MM.1S (cell line): ENCODE results near the gene MTCH1.
A peak's percentile ranks its signal among the peaks of the same experiment; 100 is the strongest.

Experiments used
- DNase-seq: peaks from one replicate; pipeline ENCODE4 v3.0.0-alpha.2; 2015
- H2AFZ ChIP-seq: fragments of 300-600 bp; sonication (generic); 2 replicates; pipeline ENCODE4 v1.6.0; 2016; ENCODE audit warnings: antibody characterized with exemption, low read length
- H3F3A ChIP-seq: fragments of 300-600 bp; sonication (generic); 2 replicates; pipeline ENCODE4 v1.6.1; 2016; ENCODE audit warnings: mild to moderate bottlenecking, antibody characterized with exemption, low read length, moderate library complexity, mixed read lengths; ENCODE audit not compliant: insufficient read depth
- H3K27ac ChIP-seq: fragments of 300-600 bp; sonication (generic); 2 replicates; pipeline ENCODE4 v1.5.1; 2016; ENCODE audit warnings: mild to moderate bottlenecking, low read length
- H3K27me3 ChIP-seq: fragments of 300-600 bp; sonication (generic); replicated peaks from 2 replicates; pipeline ENCODE4 v1.6.0; 2016; ENCODE audit warnings: low read length; ENCODE audit not compliant: insufficient read depth
- H3K36me3 ChIP-seq: fragments of 300-600 bp; sonication (generic); replicated peaks from 2 replicates; pipeline ENCODE4 v1.6.1; 2016; ENCODE audit warnings: mild to moderate bottlenecking, low read length, mixed read lengths; ENCODE audit not compliant: insufficient read depth
- H3K4me1 ChIP-seq: fragments of 300-600 bp; sonication (generic); 2 replicates; pipeline ENCODE4 v1.6.1; 2016; ENCODE audit warnings: low read length, mixed read lengths
- H3K4me2 ChIP-seq: fragments of 300-600 bp; sonication (generic); 2 replicates; pipeline ENCODE4 v1.6.0; 2016; ENCODE audit warnings: low read depth, low read length
- H3K4me3 ChIP-seq: fragments of 300-600 bp; sonication (generic); 2 replicates; pipeline ENCODE4 v1.5.1; 2016; ENCODE audit warnings: low read length, mixed read lengths
- H3K79me2 ChIP-seq: fragments of 300-600 bp; sonication (generic); 2 replicates; pipeline ENCODE4 v1.6.1; 2016; ENCODE audit warnings: mixed run types, low read length, mixed read lengths
- H3K9ac ChIP-seq: fragments of 300-600 bp; sonication (generic); 2 replicates; pipeline ENCODE4 v1.6.1; 2016; ENCODE audit warnings: low read length, mixed read lengths
- H3K9me2 ChIP-seq: fragments of 300-600 bp; sonication (generic); replicated peaks from 2 replicates; pipeline ENCODE4 v1.6.1; 2016; ENCODE audit warnings: mild to moderate bottlenecking, low read length, mixed read lengths; ENCODE audit not compliant: insufficient read depth
- H3K9me3 ChIP-seq: fragments of 300-600 bp; sonication (generic); replicated peaks from 2 replicates; pipeline ENCODE4 v1.6.1; 2016; ENCODE audit warnings: mild to moderate bottlenecking, low read length, mixed read lengths; ENCODE audit not compliant: insufficient read depth
- H4K20me1 ChIP-seq: fragments of 300-600 bp; sonication (generic); 2 replicates; pipeline ENCODE4 v1.6.1; 2016; ENCODE audit warnings: mild to moderate bottlenecking, low read length, moderate library complexity, mixed read lengths; ENCODE audit not compliant: insufficient read depth
- EZH2 ChIP-seq: fragments of 300-600 bp; sonication (generic); optimal IDR thresholded peaks from 2 replicates; pipeline ENCODE3; 2017; ENCODE audit warnings: low read depth, mild to moderate bottlenecking, antibody characterized with exemption, low read length, mixed read lengths
- EZH2phosphoT487 ChIP-seq: fragments of 300-600 bp; sonication (generic); IDR thresholded peaks from 2 replicates; pipeline ENCODE4 v1.6.1; 2018; ENCODE audit warnings: antibody characterized with exemption, low read length
- TF ChIP-seq, protein P1 (sequence below): fragments of 300-600 bp; sonication (generic); IDR thresholded peaks from 2 replicates; pipeline ENCODE4 v1.5.1; 2016; ENCODE audit warnings: antibody characterized with exemption, low read length, mixed read lengths

The MTCH1 gene

DNA sequence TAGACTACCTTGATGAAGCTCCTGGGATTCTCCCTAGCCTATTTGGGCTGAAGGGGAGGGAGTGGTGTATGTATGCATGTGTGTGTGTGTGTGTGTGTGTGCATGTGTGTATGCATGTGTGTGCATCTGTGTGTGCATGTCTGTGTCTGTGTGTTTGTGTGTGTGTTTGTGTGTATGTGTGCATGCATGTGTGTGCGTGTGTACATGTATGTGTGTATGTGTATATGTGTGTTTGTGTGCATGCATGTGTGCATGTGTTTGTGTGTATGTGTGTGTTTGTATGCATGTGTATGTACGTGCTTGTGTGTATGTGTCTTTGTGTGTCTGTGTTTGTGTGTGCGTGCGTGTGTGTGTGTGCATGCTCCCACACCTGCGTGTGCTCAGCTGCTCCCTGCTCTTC, 34.8 kb upstream of the MTCH1 start:
- Histone ChIP-seq H3K79me2 (no peaks in the 10 kb centered on the region), H3K4me2 (no peak overlapping the region), H3K27me3 (no peaks in the 10 kb centered on the region), H3K36me3 (no peaks in the 10 kb centered on the region), H4K20me1 (no peaks in the 10 kb centered on the region), H2AFZ (no peak overlapping the region), H3K4me3 (no peak overlapping the region), H3K4me1 (peaks cover 24% of the 10 kb centered on the region), H3K9me2 (no peaks in the 10 kb centered on the region), H3K9me3 (no peaks in the 10 kb centered on the region), H3F3A (peaks cover 2% of the 10 kb centered on the region), H3K9ac (no peak overlapping the region), H3K27ac (no peak overlapping the region)
- no peak for TF ChIP-seq EZH2phosphoT487
- DNase-seq: no peak

DNA sequence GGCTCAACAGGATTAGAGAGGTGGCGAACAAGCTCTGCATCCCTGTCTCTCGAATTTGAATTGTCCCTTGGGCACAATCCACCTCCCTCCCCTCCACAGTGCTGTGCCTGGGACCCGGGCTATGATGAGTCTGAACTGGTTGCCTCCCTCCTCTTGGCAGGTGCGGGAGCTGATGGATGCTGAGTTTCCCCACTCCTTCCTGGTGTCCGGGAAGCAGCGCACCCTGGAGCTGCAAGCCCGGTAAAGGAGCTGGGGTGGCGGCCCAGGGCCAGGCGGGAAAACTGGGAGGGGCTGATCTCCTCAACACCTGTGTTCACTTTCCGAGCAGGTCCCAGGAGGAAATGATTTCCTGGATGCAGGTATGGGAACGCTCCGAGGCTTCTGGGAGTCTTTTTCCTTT, 34.4 kb upstream of the MTCH1 start:
- Histone ChIP-seq H3K4me1 (peaks cover 24% of the 10 kb centered on the region), H3K27me3 (no peaks in the 10 kb centered on the region), H3K4me2 (no peak overlapping the region), H3K9me2 (no peaks in the 10 kb centered on the region), H2AFZ (no peak overlapping the region), H3F3A (peaks cover 2% of the 10 kb centered on the region), H3K9ac (no peak overlapping the region), H3K27ac (no peak overlapping the region), H3K4me3 (no peak overlapping the region), H3K36me3 (no peaks in the 10 kb centered on the region), H4K20me1 (no peaks in the 10 kb centered on the region), H3K9me3 (no peaks in the 10 kb centered on the region), H3K79me2 (no peaks in the 10 kb centered on the region)
- no peak for DNase-seq
- TF ChIP-seq, protein P1, sequence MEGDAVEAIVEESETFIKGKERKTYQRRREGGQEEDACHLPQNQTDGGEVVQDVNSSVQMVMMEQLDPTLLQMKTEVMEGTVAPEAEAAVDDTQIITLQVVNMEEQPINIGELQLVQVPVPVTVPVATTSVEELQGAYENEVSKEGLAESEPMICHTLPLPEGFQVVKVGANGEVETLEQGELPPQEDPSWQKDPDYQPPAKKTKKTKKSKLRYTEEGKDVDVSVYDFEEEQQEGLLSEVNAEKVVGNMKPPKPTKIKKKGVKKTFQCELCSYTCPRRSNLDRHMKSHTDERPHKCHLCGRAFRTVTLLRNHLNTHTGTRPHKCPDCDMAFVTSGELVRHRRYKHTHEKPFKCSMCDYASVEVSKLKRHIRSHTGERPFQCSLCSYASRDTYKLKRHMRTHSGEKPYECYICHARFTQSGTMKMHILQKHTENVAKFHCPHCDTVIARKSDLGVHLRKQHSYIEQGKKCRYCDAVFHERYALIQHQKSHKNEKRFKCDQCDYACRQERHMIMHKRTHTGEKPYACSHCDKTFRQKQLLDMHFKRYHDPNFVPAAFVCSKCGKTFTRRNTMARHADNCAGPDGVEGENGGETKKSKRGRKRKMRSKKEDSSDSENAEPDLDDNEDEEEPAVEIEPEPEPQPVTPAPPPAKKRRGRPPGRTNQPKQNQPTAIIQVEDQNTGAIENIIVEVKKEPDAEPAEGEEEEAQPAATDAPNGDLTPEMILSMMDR: no peak
- TF ChIP-seq EZH2 (no peak), EZH2phosphoT487 (no peak)

DNA sequence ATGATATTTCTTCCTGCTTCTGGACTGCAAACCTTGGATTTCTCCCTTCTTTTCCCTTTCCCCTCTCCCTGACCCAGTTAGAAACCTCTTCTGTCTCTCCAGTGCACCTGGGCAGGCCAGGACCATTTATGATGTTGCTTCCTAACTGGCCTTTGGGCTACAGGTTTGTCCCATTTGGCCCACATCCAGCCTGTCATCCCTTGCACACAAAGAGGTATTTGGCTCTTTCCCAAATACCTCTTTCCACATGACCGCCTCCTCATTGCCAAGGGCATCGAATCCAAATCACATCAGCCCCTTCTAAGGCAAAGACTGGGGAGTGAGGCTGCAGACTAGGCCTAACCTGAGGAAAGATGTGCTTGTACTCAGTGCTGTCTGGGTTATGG, 33.1 kb upstream of the MTCH1 start:
- peak overlapping the region; percentile 29; the same call in 1 of the 2 replicates for H2AFZ ChIP-seq
- H3K36me3 ChIP-seq: no peaks in the 10 kb centered on the region
- H4K20me1 ChIP-seq: no peaks in the 10 kb centered on the region
- peaks cover 14% of the 10 kb centered on the region for H3K4me1 ChIP-seq
- H3K9me2 ChIP-seq: no peaks in the 10 kb centered on the region
- H3K4me3 ChIP-seq: no peak overlapping the region
- H3K79me2 ChIP-seq: no peaks in the 10 kb centered on the region
- H3K9ac ChIP-seq: no peak overlapping the region
- no peaks in the 10 kb centered on the region for H3K27me3 ChIP-seq
- no peak for TF ChIP-seq EZH2phosphoT487
- TF ChIP-seq, protein P1: no peak
- TF ChIP-seq EZH2: no peak
- no peaks in the 10 kb centered on the region; the same call in 1 of the 2 replicates for H3F3A ChIP-seq
- H3K27ac ChIP-seq: no peak overlapping the region
- DNase-seq: no peak
- H3K9me3 ChIP-seq: no peaks in the 10 kb centered on the region
- no peak overlapping the region for H3K4me2 ChIP-seq

DNA sequence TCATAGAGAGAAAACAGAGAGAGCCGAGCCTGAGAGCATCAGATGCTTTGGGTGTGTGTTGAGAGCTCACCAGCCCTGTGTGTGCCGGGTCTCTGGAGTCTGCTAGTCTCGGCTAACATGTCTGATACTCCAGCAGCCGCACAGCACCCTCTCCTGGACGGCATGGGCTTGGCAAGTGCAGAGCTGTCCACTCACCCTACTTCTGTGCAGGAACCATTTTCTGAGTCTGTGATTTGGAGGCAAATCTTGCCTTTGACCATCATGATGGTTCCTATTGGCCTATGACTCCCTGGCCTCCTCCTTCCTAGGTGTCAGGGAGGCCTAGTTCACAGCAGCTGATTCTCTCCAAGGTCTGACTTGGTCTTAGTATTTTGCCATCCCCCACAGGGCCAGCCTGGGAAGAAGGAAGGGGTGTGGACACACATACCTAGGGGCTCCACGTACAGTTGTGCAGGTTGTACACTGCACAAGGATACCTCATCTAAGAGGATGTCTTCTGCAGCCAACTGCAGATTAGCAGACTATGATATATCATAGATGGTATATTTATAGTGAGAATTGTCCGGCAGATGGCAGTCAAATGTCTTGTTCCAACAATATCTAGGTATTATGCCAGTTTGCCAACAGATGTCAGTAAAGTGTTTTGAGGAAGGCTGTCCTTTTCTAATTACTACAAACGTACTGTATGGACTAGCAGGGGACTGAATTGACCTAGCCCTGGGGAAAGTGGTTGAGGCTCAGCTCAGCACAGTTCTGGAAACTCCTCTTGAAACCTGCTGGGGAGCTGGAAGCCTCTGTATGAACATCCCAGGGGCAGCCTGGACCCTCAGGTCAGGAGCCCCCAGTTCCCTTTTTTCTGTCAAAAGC, 32.4 kb upstream of the MTCH1 start:
- Histone ChIP-seq H3K4me1 (peaks cover 9% of the 10 kb centered on the region), H3K79me2 (no peaks in the 10 kb centered on the region), H3K4me3 (no peak overlapping the region), H3K9me2 (no peaks in the 10 kb centered on the region), H3K9me3 (no peaks in the 10 kb centered on the region), H3K9ac (no peak overlapping the region), H3K36me3 (no peaks in the 10 kb centered on the region), H2AFZ (peak overlapping the region; percentile 85), H3K27me3 (no peaks in the 10 kb centered on the region), H3F3A (no peaks in the 10 kb centered on the region; the same call in 1 of the 2 replicates), H3K27ac (no peak overlapping the region), H3K4me2 (peak overlapping the region; percentile 31), H4K20me1 (no peaks in the 10 kb centered on the region)
- peak; percentile 86 for DNase-seq
- TF ChIP-seq, protein P1: peak; percentile 68
- no peak for TF ChIP-seq EZH2phosphoT487
